GM12801 (cell line): ENCODE data around the gene UNC5CL.

ENCODE experiments used
- TF ChIP-seq, protein P1 (sequence below): IDR thresholded peaks from one replicate; pipeline ENCODE4 v1.5.1; 2011; ENCODE audit warnings: control low read depth; ENCODE audit not compliant: insufficient read length; ENCODE audit errors: extremely low read depth

UNC5CL gene

DNA sequence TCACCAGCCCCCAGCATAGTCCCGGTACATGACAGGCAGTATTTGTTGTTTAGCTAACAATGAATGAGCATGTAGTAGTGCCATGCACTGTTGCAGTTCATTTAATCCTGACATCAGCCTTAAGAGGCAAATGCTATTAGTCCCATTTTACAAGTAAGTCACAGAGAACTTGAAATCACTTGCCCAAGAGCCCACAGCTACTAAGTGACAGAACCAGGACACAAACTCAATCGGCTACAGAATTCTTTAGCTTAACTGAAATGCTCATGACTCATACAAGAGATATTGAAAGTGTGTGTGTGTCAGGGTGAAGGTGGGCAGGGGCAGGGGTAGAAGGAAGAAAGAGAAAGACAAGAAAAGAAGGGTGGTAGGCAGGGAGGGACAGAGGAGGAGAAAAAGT lies 52.7 kb downstream of the UNC5CL start:
- TF ChIP-seq, protein P1, sequence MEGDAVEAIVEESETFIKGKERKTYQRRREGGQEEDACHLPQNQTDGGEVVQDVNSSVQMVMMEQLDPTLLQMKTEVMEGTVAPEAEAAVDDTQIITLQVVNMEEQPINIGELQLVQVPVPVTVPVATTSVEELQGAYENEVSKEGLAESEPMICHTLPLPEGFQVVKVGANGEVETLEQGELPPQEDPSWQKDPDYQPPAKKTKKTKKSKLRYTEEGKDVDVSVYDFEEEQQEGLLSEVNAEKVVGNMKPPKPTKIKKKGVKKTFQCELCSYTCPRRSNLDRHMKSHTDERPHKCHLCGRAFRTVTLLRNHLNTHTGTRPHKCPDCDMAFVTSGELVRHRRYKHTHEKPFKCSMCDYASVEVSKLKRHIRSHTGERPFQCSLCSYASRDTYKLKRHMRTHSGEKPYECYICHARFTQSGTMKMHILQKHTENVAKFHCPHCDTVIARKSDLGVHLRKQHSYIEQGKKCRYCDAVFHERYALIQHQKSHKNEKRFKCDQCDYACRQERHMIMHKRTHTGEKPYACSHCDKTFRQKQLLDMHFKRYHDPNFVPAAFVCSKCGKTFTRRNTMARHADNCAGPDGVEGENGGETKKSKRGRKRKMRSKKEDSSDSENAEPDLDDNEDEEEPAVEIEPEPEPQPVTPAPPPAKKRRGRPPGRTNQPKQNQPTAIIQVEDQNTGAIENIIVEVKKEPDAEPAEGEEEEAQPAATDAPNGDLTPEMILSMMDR, result no peak

GRCh38 chr6:40983752-40984151 lies 55.3 kb downstream of the UNC5CL start:
- TF ChIP-seq, protein P1, result no peak

- TF ChIP-seq, protein P1, result no peak
Measured at GRCh38 chr6:40982917-40983316, 56.1 kb downstream of the UNC5CL start.

- TF ChIP-seq, protein P1, result no peak
Measured at GRCh38 chr6:40978687-40979289, 60.2 kb downstream of the UNC5CL start.

GRCh38 chr6:40977695-40978094 lies 61.3 kb downstream of the UNC5CL start:
- TF ChIP-seq, protein P1, result no peak

- TF ChIP-seq, protein P1, result no peak
Measured at GRCh38 chr6:40977085-40977484, 61.9 kb downstream of the UNC5CL start.
